Peyer's patch (tissue), 4 donors: ENCODE data around the gene IL20RB.

Experiments
- POLR2A ChIP-seq, 2 donors: fragments of 450-650 bp; IDR thresholded peaks; one replicate each; pipeline ENCODE4 v1.5.1; 2017; ENCODE audit warnings: antibody characterized with exemption in 2 of 2, mild to moderate bottlenecking in 2 of 2, moderate library complexity in 2 of 2
- TF ChIP-seq, protein P1 (sequence below), 6 experiments: fragments of 450-650 bp in 4 of 6; fragments of 200-600 bp in 2 of 6; sonication (generic) in 1 of 6; IDR thresholded peaks; one replicate each; pipeline ENCODE4 v1.5.1; 2017 to 2019; ENCODE audit warnings: antibody characterized with exemption in 6 of 6, mild to moderate bottlenecking in 3 of 6, moderate library complexity in 1 of 6

DNA sequence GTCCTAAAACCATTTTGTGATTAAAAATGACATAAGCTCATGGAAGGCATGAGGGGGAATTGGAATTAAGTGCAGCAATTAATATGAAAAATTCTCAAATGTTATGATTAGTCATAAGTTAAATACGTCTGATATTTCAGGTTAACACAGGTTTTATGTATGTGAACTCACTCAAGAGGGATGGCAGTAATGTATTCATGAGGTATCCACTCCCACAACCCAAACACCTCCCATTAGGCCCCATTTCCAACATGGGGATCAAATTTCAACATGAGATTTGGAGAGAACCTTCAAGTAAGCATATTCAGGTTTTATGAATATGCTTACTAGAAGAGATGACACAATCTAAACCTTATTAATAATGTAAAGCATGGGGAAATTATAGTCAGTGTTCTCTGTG, 41.6 kb upstream of the IL20RB start:
- TF ChIP-seq, protein P1, sequence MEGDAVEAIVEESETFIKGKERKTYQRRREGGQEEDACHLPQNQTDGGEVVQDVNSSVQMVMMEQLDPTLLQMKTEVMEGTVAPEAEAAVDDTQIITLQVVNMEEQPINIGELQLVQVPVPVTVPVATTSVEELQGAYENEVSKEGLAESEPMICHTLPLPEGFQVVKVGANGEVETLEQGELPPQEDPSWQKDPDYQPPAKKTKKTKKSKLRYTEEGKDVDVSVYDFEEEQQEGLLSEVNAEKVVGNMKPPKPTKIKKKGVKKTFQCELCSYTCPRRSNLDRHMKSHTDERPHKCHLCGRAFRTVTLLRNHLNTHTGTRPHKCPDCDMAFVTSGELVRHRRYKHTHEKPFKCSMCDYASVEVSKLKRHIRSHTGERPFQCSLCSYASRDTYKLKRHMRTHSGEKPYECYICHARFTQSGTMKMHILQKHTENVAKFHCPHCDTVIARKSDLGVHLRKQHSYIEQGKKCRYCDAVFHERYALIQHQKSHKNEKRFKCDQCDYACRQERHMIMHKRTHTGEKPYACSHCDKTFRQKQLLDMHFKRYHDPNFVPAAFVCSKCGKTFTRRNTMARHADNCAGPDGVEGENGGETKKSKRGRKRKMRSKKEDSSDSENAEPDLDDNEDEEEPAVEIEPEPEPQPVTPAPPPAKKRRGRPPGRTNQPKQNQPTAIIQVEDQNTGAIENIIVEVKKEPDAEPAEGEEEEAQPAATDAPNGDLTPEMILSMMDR (IDR thresholded peaks at IDR 0.05), result no peak
- no peak for TF ChIP-seq POLR2A (IDR thresholded peaks at IDR 0.05)
